Breast epithelium (tissue), 3 donors: ENCODE data around the gene JMY.

Source experiments
- CTCF ChIP-seq, 3 donors: fragments of 450-650 bp; IDR thresholded peaks; one replicate each; pipeline ENCODE4 v1.5.1; 2016 to 2017; ENCODE audit warnings: antibody characterized with exemption in 3 of 3, mild to moderate bottlenecking in 3 of 3, moderate library complexity in 3 of 3
- POLR2A ChIP-seq: fragments of 450-650 bp; IDR thresholded peaks from one replicate; pipeline ENCODE4 v1.6.1; 2016; ENCODE audit warnings: antibody characterized with exemption, mild to moderate bottlenecking, moderate library complexity
- POLR2AphosphoS5 ChIP-seq, 3 donors: sonication (generic); formaldehyde crosslinking; IDR thresholded peaks; one replicate each; pipeline ENCODE4 v1.6.1; 2017; ENCODE audit warnings: antibody characterized with exemption in 3 of 3

GRCh38 chr5:79284846-79285245, 48.9 kb downstream of the JMY start:
- no peak for TF ChIP-seq CTCF (IDR thresholded peaks at IDR 0.05)
- no peak for TF ChIP-seq POLR2A
- no peak for TF ChIP-seq POLR2AphosphoS5 (IDR thresholded peaks at IDR 0.05)
